22Rv1 (cell line): ENCODE measurements around the gene EDC4.

Experiments used
- H3K27ac ChIP-seq: fragments of 450-650 bp; 2 replicates; pipeline ENCODE4 v1.5.1; 2017
- CTCF ChIP-seq: fragments of 450-650 bp; IDR thresholded peaks from 2 replicates; pipeline ENCODE4 v1.5.1; 2017; ENCODE audit warnings: mild to moderate bottlenecking
- ZFX ChIP-seq: fragments of 450-650 bp; IDR thresholded peaks from 2 replicates; pipeline ENCODE4 v1.6.1; 2017; ENCODE audit warnings: antibody characterized with exemption, borderline replicate concordance

Gene EDC4

GRCh38 chr16:67879936-67880335 is 7.1 kb downstream of the EDC4 start:
- TF ChIP-seq CTCF (no peak), ZFX (no peak)
- H3K27ac ChIP-seq: no peak overlapping the region

GRCh38 chr16:67880584-67880983 is 7.7 kb downstream of the EDC4 start:
- H3K27ac ChIP-seq: no peak overlapping the region
- no peak for TF ChIP-seq CTCF
- TF ChIP-seq ZFX: no peak

GRCh38 chr16:67881621-67882161 is 8.8 kb downstream of the EDC4 start:
- no peak for TF ChIP-seq ZFX
- no peak for TF ChIP-seq CTCF
- no peak overlapping the region for H3K27ac ChIP-seq

- H3K27ac ChIP-seq: no peak overlapping the region
- TF ChIP-seq ZFX: no peak
- TF ChIP-seq CTCF: no peak
Observed at GRCh38 chr16:67882374-67883145, 9.7 kb downstream of the EDC4 start.

GRCh38 chr16:67883146-67883871 is 10.5 kb downstream of the EDC4 start:
- TF ChIP-seq ZFX (no peak), CTCF (no peak)
- no peak overlapping the region; the same call in 1 of the 2 replicates for H3K27ac ChIP-seq

GRCh38 chr16:67883872-67884261 is 11.0 kb downstream of the EDC4 start:
- TF ChIP-seq CTCF (peak; percentile 96), ZFX (no peak)

GRCh38 chr16:67884684-67885083 is 11.8 kb downstream of the EDC4 start, which contains the start of gene NRN1L:
Gene NRN1L (plus strand): TSS chr16:67884885. CDS start chr16:67884904, 19 bp downstream.
- TF ChIP-seq CTCF (no peak), ZFX (no peak)
- H3K27ac ChIP-seq: peak within 1 kb of the TSS; percentile 29

More at GRCh38 chr16:67883872-67884261, 11.0 kb downstream of the EDC4 start:
- peak overlapping the region; percentile 29; the same call in 1 of the 2 replicates for H3K27ac ChIP-seq
